HepG2 (cell line): ENCODE results near the gene FAM118B. TPM values are rescaled to one million over a fixed set of nuclear protein-coding genes. Genes with fewer than 3 reads are reported as not detected.

Experiments used
- BRD4 ChIP-seq: sonication (generic); formaldehyde crosslinking; IDR thresholded peaks from 2 replicates; pipeline ENCODE4 v1.4.0; 2020; ENCODE audit warnings: missing genetic modification reagents
- FOXK2 ChIP-seq: fragments of 450-650 bp; IDR thresholded peaks from 2 replicates; pipeline ENCODE4 v1.6.1; 2016
- GABPB1 ChIP-seq: IDR thresholded peaks from 2 replicates; pipeline ENCODE4 v1.6.1; 2016; ENCODE audit warnings: mild to moderate bottlenecking, missing genetic modification reagents, moderate library complexity, missing compliant biosample characterization
- GFI1 ChIP-seq: sonication (generic); formaldehyde crosslinking; IDR thresholded peaks from 2 replicates; pipeline ENCODE4 v1.5.0; 2020; ENCODE audit warnings: missing genetic modification reagents, mild to moderate bottlenecking, borderline replicate concordance
- HNF1A ChIP-seq, 2 experiments: sonication (generic) in 1 of 2; formaldehyde crosslinking in 1 of 2; IDR thresholded peaks; 2 replicates each; pipeline versions ENCODE4 v1.4.0 to v1.6.1; 2016 to 2020; ENCODE audit warnings: borderline replicate concordance in 1 of 2, low read depth in 1 of 2, mild to moderate bottlenecking in 1 of 2, missing genetic modification reagents in 1 of 2
- LCORL ChIP-seq, 2 experiments: fragments of 450-650 bp in 1 of 2; sonication (generic) in 1 of 2; formaldehyde crosslinking in 1 of 2; IDR thresholded peaks; 2 replicates each; pipeline versions ENCODE4 v1.5.0 to v1.6.1; 2017 to 2020; ENCODE audit warnings: antibody characterized with exemption in 1 of 2, missing genetic modification reagents in 1 of 2
- RCOR2 ChIP-seq: IDR thresholded peaks from 2 replicates; pipeline ENCODE4 v1.6.1; 2016; ENCODE audit warnings: missing biosample characterization, missing genetic modification reagents
- RFXAP ChIP-seq: sonication (generic); formaldehyde crosslinking; IDR thresholded peaks from 2 replicates; pipeline ENCODE4 v1.4.0; 2020; ENCODE audit warnings: missing genetic modification reagents, borderline replicate concordance
- RXRA ChIP-seq: sonication (generic); formaldehyde crosslinking; IDR thresholded peaks from 2 replicates; pipeline ENCODE4 v1.5.1; 2020; ENCODE audit warnings: missing genetic modification reagents
- SIX4 ChIP-seq: sonication (generic); formaldehyde crosslinking; IDR thresholded peaks from 2 replicates; pipeline ENCODE4 v1.4.0; 2020; ENCODE audit warnings: missing genetic modification reagents
- SOX5 ChIP-seq: IDR thresholded peaks from 2 replicates; pipeline ENCODE4 v1.6.1; 2016; ENCODE audit warnings: borderline replicate concordance
- TAF15 ChIP-seq: fragments of 200-400 bp; formaldehyde crosslinking; IDR thresholded peaks from one replicate; pipeline ENCODE4 v1.6.1; 2018; ENCODE audit warnings: mild to moderate bottlenecking, low read depth, low read length; ENCODE audit not compliant: poor library complexity, severe bottlenecking
- TOPORS ChIP-seq: sonication (generic); formaldehyde crosslinking; IDR thresholded peaks from 2 replicates; pipeline ENCODE4 v1.8.0; 2023; ENCODE audit warnings: mild to moderate bottlenecking, missing genetic modification reagents
- YEATS4 ChIP-seq: sonication (generic); formaldehyde crosslinking; IDR thresholded peaks from 2 replicates; pipeline ENCODE4 v1.4.0; 2020; ENCODE audit warnings: missing genetic modification reagents, borderline replicate concordance
- ZFP41 ChIP-seq: sonication (generic); formaldehyde crosslinking; IDR thresholded peaks from 2 replicates; pipeline ENCODE4 v1.4.0; 2020; ENCODE audit warnings: mild to moderate bottlenecking, missing genetic modification reagents, borderline replicate concordance
- ZMYM2 ChIP-seq: sonication (generic); formaldehyde crosslinking; IDR thresholded peaks from 2 replicates; pipeline ENCODE4 v1.8.0; 2022; ENCODE audit warnings: mild to moderate bottlenecking, missing genetic modification reagents
- ZNF160 ChIP-seq: sonication (generic); formaldehyde crosslinking; IDR thresholded peaks from 2 replicates; pipeline ENCODE4 v1.8.0; 2022; ENCODE audit warnings: mild to moderate bottlenecking, inconsistent platforms, missing genetic modification reagents
- ZNF543 ChIP-seq: sonication (generic); formaldehyde crosslinking; IDR thresholded peaks from 2 replicates; pipeline ENCODE4 v1.4.0; 2020; ENCODE audit warnings: mild to moderate bottlenecking, missing genetic modification reagents
- ZNF570 ChIP-seq: sonication (generic); formaldehyde crosslinking; IDR thresholded peaks from 2 replicates; pipeline ENCODE4 v1.4.0; 2020; ENCODE audit warnings: mild to moderate bottlenecking, missing genetic modification reagents, borderline replicate concordance
- ZNF678 ChIP-seq: sonication (generic); formaldehyde crosslinking; IDR thresholded peaks from 2 replicates; pipeline ENCODE4 v1.4.0; 2020; ENCODE audit warnings: mild to moderate bottlenecking, missing genetic modification reagents
- ZNF703 ChIP-seq: sonication (generic); formaldehyde crosslinking; IDR thresholded peaks from 2 replicates; pipeline ENCODE4 v1.5.1; 2020; ENCODE audit warnings: missing genetic modification reagents, mild to moderate bottlenecking, moderate library complexity, borderline replicate concordance
- polyA plus RNA-seq, 8 experiments: library from polyadenylated mRNA; depleted of rRNA in 3 of 8; stranded (reverse) in 7 of 8; unstranded in 1 of 8; fragments of >200 nt; fragmentation: Illumina TruSeq in 4 of 8; extraction: Trizol in 4 of 8; gene quantifications; 2 replicates each; pipeline versions ENCODE4 v1.2.1 to v1.2.3, GENCODE V29; 2011 to 2016; ENCODE audit warnings: low read depth in 4 of 8, missing spikeins in 1 of 8, mixed read lengths in 1 of 8; ENCODE audit not compliant: insufficient read depth in 1 of 8
- total RNA-seq, 5 experiments: library from RNA; depleted of rRNA; stranded (reverse); fragments of >200 nt; fragmentation: Illumina TruSeq; extraction: Trizol; gene quantifications; 2 replicates each; pipeline ENCODE4 v1.2.3, GENCODE V29; 2016; ENCODE audit warnings: low read depth in 1 of 5
- TF ChIP-seq, protein P1 (sequence below): sonication (generic); formaldehyde crosslinking; IDR thresholded peaks from 2 replicates; pipeline ENCODE4 v1.9.0; 2021; ENCODE audit warnings: missing genetic modification reagents, mild to moderate bottlenecking, borderline replicate concordance
- TF ChIP-seq, protein P2 (sequence below): IDR thresholded peaks from 2 replicates; pipeline ENCODE4 v1.6.1; 2016; ENCODE audit warnings: low read depth, borderline replicate concordance

Gene FAM118B
- total and polyA plus RNA-seq, 2 of the 13 experiments (the other 11 are each of a cell fraction or from before 2014, with no cell fraction given) = 10.2 to 25.7 TPM

- TF ChIP-seq, protein P1, sequence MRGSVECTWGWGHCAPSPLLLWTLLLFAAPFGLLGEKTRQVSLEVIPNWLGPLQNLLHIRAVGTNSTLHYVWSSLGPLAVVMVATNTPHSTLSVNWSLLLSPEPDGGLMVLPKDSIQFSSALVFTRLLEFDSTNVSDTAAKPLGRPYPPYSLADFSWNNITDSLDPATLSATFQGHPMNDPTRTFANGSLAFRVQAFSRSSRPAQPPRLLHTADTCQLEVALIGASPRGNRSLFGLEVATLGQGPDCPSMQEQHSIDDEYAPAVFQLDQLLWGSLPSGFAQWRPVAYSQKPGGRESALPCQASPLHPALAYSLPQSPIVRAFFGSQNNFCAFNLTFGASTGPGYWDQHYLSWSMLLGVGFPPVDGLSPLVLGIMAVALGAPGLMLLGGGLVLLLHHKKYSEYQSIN (CRISPR knock-in tag) = no peak
- no peak for TF ChIP-seq ZFP41 (CRISPR knock-in tag)
- peak; percentile 64; the same call in 1 of the 2 replicates for TF ChIP-seq YEATS4 (CRISPR knock-in tag)
- peak; percentile 23; the same call in 1 of the 2 replicates for TF ChIP-seq ZNF543 (CRISPR knock-in tag)
- 0 out of 2 replicates have a peak, but pooled peaks have one; percentile 12 for TF ChIP-seq HNF1A (IDR thresholded peaks at IDR 0.05; ENCODE audit: low read depth)
- peak; percentile 72; the same call in 1 of the 2 replicates for TF ChIP-seq HNF1A (CRISPR knock-in tag; IDR thresholded peaks at IDR 0.05; ENCODE audit: borderline replicate concordance)
- TF ChIP-seq, protein P2, sequence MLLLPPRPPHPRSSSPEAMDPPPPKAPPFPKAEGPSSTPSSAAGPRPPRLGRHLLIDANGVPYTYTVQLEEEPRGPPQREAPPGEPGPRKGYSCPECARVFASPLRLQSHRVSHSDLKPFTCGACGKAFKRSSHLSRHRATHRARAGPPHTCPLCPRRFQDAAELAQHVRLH (CRISPR knock-in tag) = peak; percentile 72; the same call in 1 of the 2 replicates
- no peak for TF ChIP-seq FOXK2
- peak; percentile 72 for TF ChIP-seq GABPB1 (CRISPR knock-in tag)
- TF ChIP-seq SOX5 (CRISPR knock-in tag) = peak; percentile 83
- no peak for TF ChIP-seq ZNF678 (CRISPR knock-in tag)
- peak; percentile 55 for TF ChIP-seq TAF15
- TF ChIP-seq BRD4 = peak; percentile 72; the same call in 1 of the 2 replicates
- peak; percentile 90 for TF ChIP-seq RXRA (CRISPR knock-in tag)
- peak; percentile 92 for TF ChIP-seq RCOR2
- no peak for TF ChIP-seq ZNF570
- no peak for TF ChIP-seq ZNF160 (CRISPR knock-in tag)
- TF ChIP-seq LCORL (IDR thresholded peaks at IDR 0.05) = no peak
- peak; percentile 98 for TF ChIP-seq LCORL (CRISPR knock-in tag; IDR thresholded peaks at IDR 0.05)
- peak; percentile 56; the same call in 1 of the 2 replicates for TF ChIP-seq ZMYM2 (CRISPR knock-in tag)
- TF ChIP-seq GFI1 (CRISPR knock-in tag) = peak; percentile 53; the same call in 1 of the 2 replicates
- TF ChIP-seq SIX4 (CRISPR knock-in tag) = peak; percentile 34; the same call in 1 of the 2 replicates
- TF ChIP-seq TOPORS = 0 out of 2 replicates have a peak, but pooled peaks have one; percentile 57
- TF ChIP-seq ZNF703 (CRISPR knock-in tag) = no peak
- peak; percentile 78; the same call in 1 of the 2 replicates for TF ChIP-seq RFXAP (CRISPR knock-in tag)
These were observed 22.3 kb upstream of the FAM118B start (continued) for GRCh38 chr11:126189109-126189929.
